Activated CD4-positive, alpha-beta T cell treated with anti-CD3 and anti-CD28 coated beads for 36 hours (primary cell): Measurements from ENCODE around the gene DISP2. TPM values are rescaled to one million over a fixed set of nuclear protein-coding genes. Genes with fewer than 3 reads are reported as not detected.

ENCODE experiments used
- ATAC-seq: fragments of 200-7000 bp; cut with Tn5 transposase; one replicate; pipeline ENCODE4 v1.10.0; 2021; ENCODE audit warnings: mild to moderate bottlenecking, moderate library complexity
- CTCF ChIA-PET: fragments of 350-600 bp; sonication (Branson Sonifier 250); formaldehyde crosslinking; loops from one replicate; lab custom pipeline; 2021; ENCODE audit warnings: antibody characterized with exemption; lab: Charles Lee
- POLR2A ChIA-PET: fragments of 350-600 bp; sonication (Branson Sonifier 250); formaldehyde crosslinking; loops from one replicate; lab custom pipeline; 2021; ENCODE audit warnings: antibody characterized with exemption, inconsistent platforms; lab: Charles Lee
- DNase-seq: peaks from one replicate; pipeline ENCODE4 v3.0.0-alpha.2; 2020
- H3K27ac Mint-ChIP-seq: one replicate; pipeline ENCODE4 v1.8.0; 2021; ENCODE audit warnings: mixed read lengths
- H3K27me3 Mint-ChIP-seq: one replicate; pipeline ENCODE4 v1.8.0; 2021; ENCODE audit warnings: mixed read lengths
- H3K36me3 Mint-ChIP-seq: one replicate; pipeline ENCODE4 v1.8.0; 2021; ENCODE audit warnings: low read depth, mixed read lengths
- H3K4me1 Mint-ChIP-seq: one replicate; pipeline ENCODE4 v1.8.0; 2021; ENCODE audit warnings: mixed read lengths
- H3K4me3 Mint-ChIP-seq: one replicate; pipeline ENCODE4 v1.8.0; 2021; ENCODE audit warnings: mild to moderate bottlenecking, moderate library complexity, mixed read lengths
- H3K9me3 Mint-ChIP-seq: one replicate; pipeline ENCODE4 v1.8.0; 2021; ENCODE audit warnings: low read depth, mixed read lengths
- intact Hi-C, 2 experiments: fragments of 100-400 bp; cut with DNase I in 1 of 2; cut with micrococcal nuclease in 1 of 2; formaldehyde crosslinking; loops; one replicate each; pipeline versions ENCODE4 v1.14.2 to v1.15.1; 2022 to 2024; cut with DNase I, micrococcal nuclease
- total RNA-seq, 2 experiments: library from RNA; stranded (reverse); gene quantifications; one replicate each; pipeline ENCODE4 v1.2.3, GENCODE V29; 2021

Gene DISP2
- total RNA-seq, 2 experiments from 2014 or later: 0.02 to 0.04 TPM

- H3K27me3 Mint-ChIP-seq: no peaks in the 10 kb centered on the region
Measured at GRCh38 chr15:40342416-40343320, 15.4 kb upstream of the DISP2 start.

GRCh38 chr15:40343512-40343911, 14.5 kb upstream of the DISP2 start:
- intact Hi-C loops: loop anchor here in 1 of 2 experiments (5.0 kb wide), 1 partner anchor 164 kb away; no protein-coding TSS in a partner anchor
- no peak overlapping the region for H3K27ac Mint-ChIP-seq

More at GRCh38 chr15:40342416-40343320, 15.4 kb upstream of the DISP2 start:
- Mint-ChIP-seq H3K4me3 (no peak overlapping the region), H3K4me1 (peaks cover 2% of the 10 kb centered on the region), H3K9me3 (no peaks in the 10 kb centered on the region), H3K36me3 (no peaks in the 10 kb centered on the region), H3K27ac (no peak overlapping the region)
- intact Hi-C loops: loop anchor here in 1 of 2 experiments (5.0 kb wide), 1 partner anchor 165 kb away; no protein-coding TSS in a partner anchor
- POLR2A ChIA-PET: no interaction called here
- ATAC-seq (no peak), DNase-seq (no peak)
- CTCF ChIA-PET: interaction anchor here (0.6 to 11.4 kb wide), 16 partner anchors 9 to 99 kb away, joined by 3 to 151 read pairs (median 7); partner anchors contain the start of genes BAHD1, INAFM2, IVD and PLCB2

GRCh38 chr15:40344217-40344616, 13.8 kb upstream of the DISP2 start:
- ChIA-PET CTCF (interaction anchor here (0.6 to 11.4 kb wide), 32 partner anchors 9 to 607 kb away, joined by 3 to 151 read pairs (median 6); partner anchors contain the start of genes ANKRD63, INAFM2, IVD and PAK6), POLR2A (interaction anchor here (0.6 kb wide), 1 partner anchor 476 kb away, joined by 3 read pairs; no protein-coding TSS in a partner anchor)
- intact Hi-C loops: loop anchor here (1.0 to 5.0 kb wide), 3 partner anchors 24 to 163 kb away; no protein-coding TSS in a partner anchor
- H3K4me3 Mint-ChIP-seq: no peak overlapping the region
- no peaks in the 10 kb centered on the region for H3K4me1 Mint-ChIP-seq
- no peaks in the 10 kb centered on the region for H3K36me3 Mint-ChIP-seq
- ATAC-seq (no peak), DNase-seq (no peak)
- H3K27ac Mint-ChIP-seq: no peak overlapping the region
- H3K9me3 Mint-ChIP-seq: no peaks in the 10 kb centered on the region
- H3K27me3 Mint-ChIP-seq: no peaks in the 10 kb centered on the region

More at GRCh38 chr15:40343512-40343911, 14.5 kb upstream of the DISP2 start:
- H3K27me3 Mint-ChIP-seq: no peaks in the 10 kb centered on the region
- no peaks in the 10 kb centered on the region for H3K4me1 Mint-ChIP-seq
- H3K4me3 Mint-ChIP-seq: no peak overlapping the region
- POLR2A ChIA-PET: no interaction called here
- CTCF ChIA-PET: interaction anchor here (0.6 to 11.4 kb wide), 20 partner anchors 8 to 165 kb away, joined by 3 to 151 read pairs (median 8); partner anchors contain the start of genes ANKRD63, BAHD1, INAFM2 and IVD
- ATAC-seq (no peak), DNase-seq (no peak)
- H3K9me3 Mint-ChIP-seq: no peaks in the 10 kb centered on the region
- H3K36me3 Mint-ChIP-seq: no peaks in the 10 kb centered on the region

GRCh38 chr15:40344631-40345120, 13.3 kb upstream of the DISP2 start:
- ChIA-PET POLR2A (interaction anchor here (0.6 kb wide), 1 partner anchor 477 kb away, joined by 3 read pairs; no protein-coding TSS in a partner anchor), CTCF (interaction anchor here (0.6 to 11.4 kb wide), 33 partner anchors 9 to 607 kb away, joined by 3 to 151 read pairs (median 5); partner anchors contain the start of genes ANKRD63, INAFM2, IVD and PAK6)
- intact Hi-C loops: loop anchor here (1.0 to 5.0 kb wide), 3 partner anchors 24 to 163 kb away; no protein-coding TSS in a partner anchor
- H3K27me3 Mint-ChIP-seq: no peaks in the 10 kb centered on the region
- no peak overlapping the region for H3K27ac Mint-ChIP-seq
- H3K4me3 Mint-ChIP-seq: no peak overlapping the region
- H3K4me1 Mint-ChIP-seq: no peaks in the 10 kb centered on the region
- H3K36me3 Mint-ChIP-seq: no peaks in the 10 kb centered on the region
- ATAC-seq (peak; percentile 93), DNase-seq (peak; percentile 85)
- no peaks in the 10 kb centered on the region for H3K9me3 Mint-ChIP-seq

GRCh38 chr15:40345225-40345866, 12.7 kb upstream of the DISP2 start:
- ATAC-seq (no peak), DNase-seq (no peak)
- Mint-ChIP-seq H3K4me3 (no peak overlapping the region), H3K27ac (no peak overlapping the region), H3K9me3 (no peaks in the 10 kb centered on the region), H3K4me1 (no peaks in the 10 kb centered on the region), H3K27me3 (no peaks in the 10 kb centered on the region), H3K36me3 (no peaks in the 10 kb centered on the region)
- intact Hi-C loops: no loop called here
- CTCF ChIA-PET: interaction anchor here (0.7 to 11.4 kb wide), 15 partner anchors 8 to 184 kb away, joined by 3 to 151 read pairs (median 8); partner anchors contain the start of gene INAFM2
- POLR2A ChIA-PET: no interaction called here

- CTCF ChIA-PET: interaction anchor here (0.7 to 11.4 kb wide), 4 partner anchors 8 to 75 kb away, joined by 3 to 151 read pairs (median 8); no protein-coding TSS in a partner anchor
- no peak for ATAC-seq
- intact Hi-C loops: no loop called here
- Mint-ChIP-seq H3K27me3 (no peaks in the 10 kb centered on the region), H3K36me3 (no peaks in the 10 kb centered on the region), H3K4me3 (no peak overlapping the region), H3K4me1 (no peaks in the 10 kb centered on the region), H3K27ac (no peak overlapping the region), H3K9me3 (no peaks in the 10 kb centered on the region)
- DNase-seq: no peak
- POLR2A ChIA-PET: no interaction called here
Measured at GRCh38 chr15:40345867-40346578, 12.0 kb upstream of the DISP2 start.

GRCh38 chr15:40346579-40347558, 11.2 kb upstream of the DISP2 start:
- POLR2A ChIA-PET: no interaction called here
- DNase-seq (no peak), ATAC-seq (no peak)
- CTCF ChIA-PET: interaction anchor here (0.7 to 11.4 kb wide), 2 partner anchors 21 to 75 kb away, joined by 3 to 151 read pairs; no protein-coding TSS in a partner anchor
- Mint-ChIP-seq H3K27ac (no peak overlapping the region), H3K4me3 (no peak overlapping the region), H3K4me1 (no peaks in the 10 kb centered on the region), H3K36me3 (no peaks in the 10 kb centered on the region), H3K27me3 (no peaks in the 10 kb centered on the region), H3K9me3 (no peaks in the 10 kb centered on the region)
- intact Hi-C loops: no loop called here

- Mint-ChIP-seq H3K27me3 (no peaks in the 10 kb centered on the region), H3K4me3 (no peak overlapping the region), H3K27ac (no peak overlapping the region), H3K4me1 (no peaks in the 10 kb centered on the region), H3K9me3 (no peaks in the 10 kb centered on the region), H3K36me3 (no peaks in the 10 kb centered on the region)
- no peak for ATAC-seq
- intact Hi-C loops: no loop called here
- DNase-seq: no peak
- ChIA-PET POLR2A (no interaction called here), CTCF (interaction anchor here (11.4 kb wide), 1 partner anchor 74 kb away, joined by 151 read pairs; no protein-coding TSS in a partner anchor)
Measured at GRCh38 chr15:40347559-40348473, 10.2 kb upstream of the DISP2 start.

GRCh38 chr15:40348474-40348870, 9.5 kb upstream of the DISP2 start:
- ChIA-PET POLR2A (no interaction called here), CTCF (interaction anchor here (0.5 kb wide), 1 partner anchor 585 kb away, joined by 3 read pairs; no protein-coding TSS in a partner anchor)
- DNase-seq: no peak
- intact Hi-C loops: no loop called here
- ATAC-seq: no peak
- Mint-ChIP-seq H3K4me1 (no peaks in the 10 kb centered on the region), H3K27me3 (no peaks in the 10 kb centered on the region), H3K9me3 (no peaks in the 10 kb centered on the region), H3K36me3 (no peaks in the 10 kb centered on the region), H3K27ac (no peak overlapping the region), H3K4me3 (no peak overlapping the region)
